ENCODE data around the gene CXXC5.

The CXXC5 gene

DNA sequence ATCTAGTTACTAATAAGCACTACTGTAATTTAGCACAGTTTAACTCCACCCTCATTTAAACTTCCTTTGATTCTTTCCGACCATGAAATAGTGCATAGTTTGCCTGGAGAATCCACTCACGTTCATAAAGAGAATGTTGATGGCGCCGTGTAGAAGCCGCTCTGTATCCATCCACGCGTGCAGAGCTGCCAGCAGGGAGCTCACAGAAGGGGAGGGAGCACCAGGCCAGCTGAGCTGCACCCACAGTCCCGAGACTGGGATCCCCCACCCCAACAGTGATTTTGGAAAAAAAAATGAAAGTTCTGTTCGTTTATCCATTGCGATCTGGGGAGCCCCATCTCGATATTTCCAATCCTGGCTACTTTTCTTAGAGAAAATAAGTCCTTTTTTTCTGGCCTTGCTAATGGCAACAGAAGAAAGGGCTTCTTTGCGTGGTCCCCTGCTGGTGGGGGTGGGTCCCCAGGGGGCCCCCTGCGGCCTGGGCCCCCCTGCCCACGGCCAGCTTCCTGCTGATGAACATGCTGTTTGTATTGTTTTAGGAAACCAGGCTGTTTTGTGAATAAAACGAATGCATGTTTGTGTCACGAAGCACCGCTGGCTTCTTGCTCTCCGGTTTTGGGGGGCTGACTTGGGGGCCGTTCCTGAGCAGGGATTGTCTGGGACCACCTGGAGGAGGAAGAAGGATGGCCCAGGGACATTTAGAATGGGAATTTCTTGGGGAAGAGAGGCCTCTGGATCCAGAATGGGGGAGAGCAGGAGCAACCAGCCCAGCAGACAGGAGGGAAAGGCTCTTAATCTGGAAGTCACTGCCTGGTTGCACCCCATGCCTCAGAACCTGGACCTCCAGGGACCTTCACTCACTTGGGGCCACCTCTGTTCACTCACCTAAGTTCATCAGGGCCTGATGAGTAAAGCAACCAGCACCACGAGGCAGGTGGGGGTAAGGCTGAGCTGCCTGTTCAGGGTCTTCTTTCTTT is 35.4 kb downstream of the CXXC5 start:
- DNase-seq: no peak

GRCh38 chr5:139684350-139684880 is 36.3 kb downstream of the CXXC5 start:
- no peak for DNase-seq

DNA sequence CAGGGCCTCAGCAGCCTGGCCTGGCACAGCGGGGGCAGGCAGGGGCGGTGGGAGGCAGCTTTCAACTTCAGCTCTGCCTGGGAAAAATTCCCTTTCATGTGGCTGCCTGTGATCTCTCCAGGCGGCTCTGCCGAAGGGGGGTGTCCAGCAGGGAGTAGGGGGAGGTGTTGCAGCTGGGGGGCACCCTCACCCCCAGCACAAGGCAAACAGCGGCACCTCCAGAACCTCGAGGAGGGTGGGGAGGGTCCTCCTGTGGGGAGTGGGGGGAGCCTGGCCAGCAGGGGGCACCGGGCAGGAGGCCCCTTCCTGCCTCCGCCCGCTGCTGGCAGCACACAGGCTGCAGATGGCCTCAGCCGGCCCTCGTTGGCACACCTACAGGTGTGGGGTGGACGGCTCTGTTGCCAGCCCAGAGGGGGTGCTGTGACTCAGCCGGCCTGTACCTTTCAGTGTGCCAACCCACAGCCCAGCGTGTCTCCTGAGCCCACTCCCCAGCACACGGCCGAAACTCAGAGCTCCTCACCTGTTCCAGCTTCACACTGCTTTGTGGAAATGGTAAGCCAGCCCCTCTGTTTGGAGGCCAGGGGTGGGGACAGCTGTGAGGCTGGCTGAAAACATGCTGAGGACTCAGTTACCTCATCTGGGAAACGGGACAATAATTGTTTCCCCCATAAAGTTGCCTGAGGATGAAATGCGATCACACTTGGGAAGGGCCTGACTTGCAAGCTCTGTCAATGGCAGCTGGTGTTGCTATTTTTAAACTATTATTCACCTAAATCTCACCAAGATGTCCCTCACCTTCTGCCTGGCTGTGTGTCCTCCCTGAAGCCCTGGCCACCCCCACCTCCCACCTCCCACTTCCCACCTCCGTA is 37.0 kb downstream of the CXXC5 start:
- DNase-seq: no peak

- no peak for DNase-seq
Observed at GRCh38 chr5:139685886-139686285, 37.7 kb downstream of the CXXC5 start.

- no peak for DNase-seq
Observed at GRCh38 chr5:139686356-139686705, 38.2 kb downstream of the CXXC5 start.

DNA sequence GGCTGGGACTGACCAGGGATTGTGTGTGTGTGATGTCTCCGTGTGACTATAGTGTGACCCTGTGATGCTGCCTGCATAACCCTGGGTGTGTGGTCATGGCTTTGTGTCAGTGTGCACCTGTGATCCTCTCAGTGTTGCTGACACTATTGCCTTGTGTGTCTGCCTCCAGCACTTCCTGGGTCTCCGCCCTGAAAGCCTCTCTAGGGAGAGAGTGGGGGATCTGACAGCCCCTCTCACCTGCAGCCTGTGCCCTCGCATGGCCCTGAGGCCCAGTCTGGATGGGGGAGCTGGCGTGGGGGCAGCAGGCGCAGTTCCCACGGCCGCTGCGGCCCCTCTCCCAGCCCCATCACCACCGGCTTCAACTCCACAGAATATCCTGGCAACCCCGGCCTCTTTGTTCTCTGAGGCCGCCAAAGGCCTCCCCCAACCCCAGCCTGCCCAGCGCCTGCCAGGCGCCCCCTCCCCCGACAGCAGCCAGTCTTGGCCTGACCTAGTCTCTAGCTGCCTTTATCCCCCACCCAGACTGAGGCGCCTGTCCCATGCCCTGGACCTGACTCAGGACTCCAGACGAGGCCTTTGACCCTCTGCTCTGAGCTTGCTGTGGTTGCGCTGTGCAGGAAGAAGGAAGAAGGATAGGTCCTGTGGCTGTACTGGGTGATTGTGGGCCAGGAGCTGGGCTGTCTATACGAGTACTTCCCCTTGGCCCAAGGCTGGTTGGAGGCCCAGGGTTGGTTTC is 38.7 kb downstream of the CXXC5 start:
- no peak for DNase-seq

DNA sequence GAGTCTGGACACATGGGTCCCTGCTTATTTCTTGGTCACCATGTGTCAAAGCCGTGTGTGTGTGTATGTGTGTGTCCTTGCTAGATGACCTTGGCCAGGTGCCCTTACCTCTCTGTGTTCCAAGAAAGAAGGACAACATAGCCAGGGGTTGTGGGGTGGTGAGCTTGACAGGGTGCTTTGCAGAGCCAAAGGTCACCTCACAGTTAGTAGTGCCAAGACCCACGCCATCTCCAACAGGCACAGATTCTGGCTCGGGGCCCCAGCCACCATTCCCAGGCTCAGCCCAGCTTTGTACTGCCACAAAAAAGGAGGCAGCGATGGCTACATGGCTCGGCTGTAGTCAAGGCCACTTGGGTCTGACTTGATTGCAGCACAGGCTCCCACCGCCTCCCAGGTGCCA is 39.5 kb downstream of the CXXC5 start:
- no peak for DNase-seq

DNA sequence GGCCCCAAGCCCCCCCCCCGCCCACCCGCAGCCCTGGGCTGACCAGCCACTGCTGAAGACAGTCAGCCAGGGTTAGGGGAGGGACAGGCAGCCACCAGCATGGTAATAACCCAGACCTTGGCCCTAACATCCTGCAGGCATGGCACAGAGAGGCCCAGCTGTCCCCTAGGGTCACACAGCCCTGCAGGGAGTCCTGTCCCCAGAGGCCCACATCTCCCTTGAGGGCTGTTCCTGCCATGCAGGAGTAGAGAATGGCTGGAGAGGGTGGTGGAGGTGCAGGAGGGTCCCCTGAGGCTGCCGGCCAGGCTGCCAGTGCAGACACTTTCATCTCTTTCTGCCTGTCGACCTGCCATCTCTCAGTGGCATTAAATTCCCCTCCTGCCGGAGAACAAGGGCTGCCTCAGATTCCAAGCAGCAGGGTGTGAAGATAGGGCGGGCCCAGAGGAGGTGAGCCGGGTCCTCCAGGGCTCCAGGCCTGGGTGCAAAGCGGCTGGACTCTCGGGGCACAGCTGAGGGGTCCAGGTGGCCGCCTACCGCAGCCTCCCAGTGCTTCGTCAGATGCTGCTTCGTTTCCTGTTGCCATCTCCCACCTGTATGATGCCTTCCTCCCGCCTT is 40.0 kb downstream of the CXXC5 start:
- no peak for DNase-seq

DNA sequence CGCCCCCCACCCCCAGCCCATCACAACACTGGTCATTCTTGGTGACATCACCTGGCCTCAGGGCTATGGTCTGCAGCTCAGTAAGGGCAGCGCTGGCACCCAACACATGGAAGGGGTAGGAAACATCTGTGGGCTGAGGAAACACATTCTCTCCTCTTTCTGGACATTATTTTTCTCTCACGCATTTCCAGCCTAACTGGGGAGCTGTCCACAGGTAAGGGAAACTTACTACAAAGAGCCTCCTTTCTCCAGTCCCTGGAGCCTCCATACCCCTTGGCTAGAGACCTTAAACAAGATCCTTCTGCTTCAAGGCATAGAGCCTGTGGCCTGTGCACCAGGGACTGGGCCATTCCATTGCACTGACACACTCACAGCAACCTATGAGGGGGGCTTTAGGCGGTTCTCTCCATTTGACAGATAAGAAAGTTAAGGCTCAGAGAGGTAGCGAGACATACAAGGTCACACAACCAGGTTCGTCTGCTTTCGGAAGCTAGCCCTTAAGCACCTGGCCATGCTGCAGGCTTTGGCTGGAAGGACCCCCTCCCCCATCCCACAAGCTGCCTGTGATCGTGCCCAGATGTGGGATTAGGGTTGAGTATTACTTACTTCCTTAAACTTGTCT is 40.7 kb downstream of the CXXC5 start:
- no peak for DNase-seq

DNA sequence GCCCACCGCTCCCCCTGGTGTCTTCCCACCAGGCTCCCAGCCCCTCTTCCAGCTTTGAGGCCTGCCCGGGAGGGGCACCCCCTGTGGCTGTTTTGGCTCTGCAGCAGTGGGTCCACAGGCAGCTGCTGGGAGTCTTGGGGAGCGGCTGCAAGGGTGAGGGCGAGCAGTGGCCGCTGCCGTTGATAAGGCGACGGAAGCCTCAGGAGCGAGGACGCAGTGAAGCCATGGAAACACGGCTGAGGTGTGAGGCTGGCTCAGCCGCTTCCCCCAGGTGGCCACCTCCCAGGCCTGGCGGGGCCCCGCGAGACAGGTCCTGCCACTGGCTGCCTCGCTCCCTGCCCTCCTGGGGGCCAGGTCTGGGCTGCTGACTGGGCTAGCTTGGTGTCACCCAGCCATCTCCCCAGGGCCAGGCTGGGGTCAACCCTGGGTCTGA is 41.5 kb downstream of the CXXC5 start:
- peak; percentile 82 for DNase-seq

DNA sequence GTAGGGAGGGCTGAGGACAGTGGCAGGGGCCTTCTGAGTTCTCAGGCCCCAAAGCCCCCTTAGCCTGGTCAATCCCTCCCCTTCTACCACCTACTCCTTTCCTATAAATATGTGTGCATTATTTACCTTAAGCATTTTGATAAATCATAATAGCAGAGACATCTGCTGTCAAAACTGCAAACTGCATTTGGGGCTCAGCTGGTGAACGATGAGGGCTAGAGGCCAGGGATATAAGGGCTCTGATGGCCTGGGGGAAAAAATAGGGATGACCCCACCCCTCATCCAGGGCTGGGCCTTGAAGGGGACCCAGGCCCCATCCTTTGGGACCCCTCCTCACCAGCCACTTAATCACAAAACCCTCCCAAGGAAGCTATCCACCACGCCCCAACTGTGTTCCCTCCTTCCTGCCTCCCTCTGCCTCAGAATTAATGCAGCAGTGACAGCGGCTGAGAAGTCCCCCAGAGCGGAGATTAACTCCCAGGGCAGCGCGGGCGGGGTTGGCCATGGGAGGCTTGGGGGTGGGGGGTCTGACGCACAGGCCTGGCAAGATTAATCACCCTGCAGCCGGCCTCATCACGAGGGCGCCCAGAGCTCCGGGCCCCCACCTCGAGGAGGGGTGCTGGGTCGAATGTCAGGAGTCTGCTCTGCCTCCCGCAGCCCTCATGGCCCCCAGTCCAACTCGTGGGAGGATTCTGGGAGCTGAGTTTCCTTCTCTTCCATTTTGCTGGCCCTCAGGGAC is 42.1 kb downstream of the CXXC5 start:
- peak; percentile 75 for DNase-seq

- DNase-seq: no peak
Observed at GRCh38 chr5:139690803-139691629, 42.9 kb downstream of the CXXC5 start.

GRCh38 chr5:139692148-139692547 is 44.0 kb downstream of the CXXC5 start:
- DNase-seq: no peak

- no peak for DNase-seq
Observed at GRCh38 chr5:139692679-139693308, 44.6 kb downstream of the CXXC5 start.

GRCh38 chr5:139693676-139694364 is 45.7 kb downstream of the CXXC5 start:
- no peak for DNase-seq

GRCh38 chr5:139694556-139695177 is 46.5 kb downstream of the CXXC5 start:
- no peak for DNase-seq

GRCh38 chr5:139695178-139695573 is 47.0 kb downstream of the CXXC5 start:
- DNase-seq: no peak

DNA sequence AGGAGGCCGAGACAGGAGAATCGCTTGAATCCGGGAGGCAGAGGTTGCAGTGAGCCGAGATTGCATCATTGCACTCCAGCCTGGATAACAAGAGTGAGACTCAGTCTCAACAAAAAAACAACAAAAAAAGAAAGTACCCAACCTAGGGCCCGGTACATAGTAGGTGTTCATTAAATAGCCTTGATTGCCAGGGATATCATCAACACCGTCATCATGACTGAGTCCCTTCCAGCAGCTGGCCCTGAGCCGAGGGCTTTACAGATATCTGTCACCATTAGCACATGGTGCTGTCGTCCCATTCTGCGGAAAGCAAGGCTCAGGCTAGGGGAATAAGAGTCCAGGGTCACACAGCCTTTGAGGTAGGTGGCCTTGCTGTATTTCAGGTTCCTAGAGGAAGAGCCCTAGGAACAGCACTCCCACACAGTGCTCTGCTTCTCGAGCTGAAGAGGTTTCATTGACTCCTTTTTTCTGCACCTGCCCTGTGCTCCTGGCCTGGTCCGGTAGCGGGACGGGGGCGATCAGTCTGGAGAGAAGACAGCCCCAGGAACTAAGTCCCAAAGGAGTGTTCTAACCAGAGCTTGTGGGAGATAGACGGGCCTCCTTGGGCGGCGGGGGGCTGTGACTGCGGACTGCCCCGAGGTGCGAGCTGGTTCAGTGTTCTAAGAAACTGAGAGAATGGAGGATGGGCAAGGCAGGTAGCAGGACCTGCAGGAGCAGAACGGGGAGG is 48.2 kb downstream of the CXXC5 start:
- DNase-seq: peak; percentile 74
